Stimulated activated CD4-positive, alpha-beta T cell treated with anti-CD3 and anti-CD28 coated beads, TNF-alpha, amount 100 ng/mL, for 1 hour (primary cell): ENCODE measurements around the gene PTPRM.
"Not testable (repeated sequence)": the region's sequence is repeated elsewhere in the genome, so short reads cannot be mapped to it uniquely, and the experiment has no call there.

ENCODE experiments used
- DNase-seq, 3 donors: peaks; one replicate each; pipeline ENCODE4 v3.0.0-alpha.2; 2020; ENCODE audit warnings: low read depth in 3 of 3, low spot score in 1 of 3

PTPRM gene

GRCh38 chr18:7721532-7721931 is 154.4 kb downstream of the PTPRM start:
- DNase-seq, result no peak

DNA sequence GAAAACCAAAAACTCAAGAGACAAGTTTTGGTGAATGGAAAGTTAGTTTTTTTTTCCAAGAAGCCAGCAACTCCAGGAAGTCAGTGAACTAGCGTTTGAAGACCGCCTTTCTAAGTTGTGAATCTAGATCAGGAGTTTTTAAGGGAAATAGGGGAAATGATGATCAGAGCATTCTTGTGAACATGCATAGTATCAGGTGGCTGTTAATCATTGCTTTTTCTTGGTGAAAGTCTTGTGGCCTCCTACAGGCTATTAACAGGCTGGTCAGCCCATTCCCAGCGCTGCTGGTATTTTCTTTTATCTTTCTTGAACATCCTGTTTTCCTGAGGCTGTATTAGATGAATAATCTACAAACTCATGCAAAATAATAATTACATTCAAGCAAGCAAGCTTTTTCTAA is 155.8 kb downstream of the PTPRM start:
- no peak for DNase-seq

DNA sequence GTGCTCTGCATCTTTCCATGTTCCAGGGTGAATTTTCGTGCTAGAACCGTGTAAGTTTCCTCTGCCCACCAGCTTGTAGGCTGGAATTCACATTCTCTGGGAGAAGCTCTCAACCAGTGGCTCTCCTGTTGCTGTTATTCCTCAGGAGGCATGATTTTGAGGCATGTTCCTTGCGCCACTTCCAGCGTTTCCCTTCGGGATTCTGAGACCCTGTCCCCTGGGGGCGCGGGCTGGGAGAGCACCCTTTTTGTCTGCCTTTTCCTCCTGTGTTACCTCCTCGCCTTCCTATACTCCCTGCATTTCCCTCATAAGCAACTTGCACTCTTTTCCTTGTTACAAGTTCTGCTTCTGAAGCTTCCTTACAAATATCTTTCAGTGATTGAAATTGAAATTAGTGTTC is 156.4 kb downstream of the PTPRM start:
- DNase-seq, result no peak

- DNase-seq, result no peak
Measured at GRCh38 chr18:7725473-7725872, 158.4 kb downstream of the PTPRM start.

DNA sequence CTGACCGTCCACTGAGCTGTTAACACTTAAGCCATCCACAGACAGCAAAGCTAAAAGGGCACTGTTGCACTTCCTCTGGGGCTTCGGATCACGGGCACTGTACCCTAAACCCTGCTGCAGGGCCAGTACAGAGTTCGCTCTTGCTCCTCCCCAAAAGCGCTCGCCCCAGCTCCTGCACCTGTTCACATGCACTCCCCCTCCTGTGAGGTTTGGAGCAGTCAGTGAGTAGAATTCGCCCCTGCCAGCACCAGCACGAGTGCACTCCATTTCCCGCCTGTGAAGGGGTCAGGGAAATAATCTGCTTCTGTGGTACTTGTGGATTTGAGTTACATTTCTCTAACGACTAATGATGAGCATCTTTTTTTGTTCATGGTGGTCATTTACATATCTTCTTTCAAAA is 158.8 kb downstream of the PTPRM start:
- DNase-seq, result no peak

DNA sequence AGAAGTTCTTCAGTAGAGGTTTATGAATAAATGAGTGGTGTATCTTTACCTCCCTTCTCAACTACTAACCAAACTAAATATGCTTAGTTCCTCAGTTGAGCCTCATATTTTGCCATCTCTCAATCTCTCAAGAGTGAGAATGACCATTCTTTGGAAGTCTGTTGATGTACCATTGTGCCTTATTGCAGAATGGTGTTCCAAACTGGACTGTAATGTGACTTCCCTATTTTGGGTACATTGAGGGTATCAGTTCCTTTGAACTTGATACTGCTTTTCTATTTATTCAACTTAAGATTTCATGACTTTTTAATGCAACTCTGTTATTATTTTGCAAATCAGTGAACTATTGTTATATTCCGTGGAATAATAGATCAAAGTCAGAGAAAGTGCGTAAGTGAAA is 159.4 kb downstream of the PTPRM start:
- DNase-seq, result no peak

GRCh38 chr18:7727361-7728076 is 160.4 kb downstream of the PTPRM start:
- no peak for DNase-seq

DNA sequence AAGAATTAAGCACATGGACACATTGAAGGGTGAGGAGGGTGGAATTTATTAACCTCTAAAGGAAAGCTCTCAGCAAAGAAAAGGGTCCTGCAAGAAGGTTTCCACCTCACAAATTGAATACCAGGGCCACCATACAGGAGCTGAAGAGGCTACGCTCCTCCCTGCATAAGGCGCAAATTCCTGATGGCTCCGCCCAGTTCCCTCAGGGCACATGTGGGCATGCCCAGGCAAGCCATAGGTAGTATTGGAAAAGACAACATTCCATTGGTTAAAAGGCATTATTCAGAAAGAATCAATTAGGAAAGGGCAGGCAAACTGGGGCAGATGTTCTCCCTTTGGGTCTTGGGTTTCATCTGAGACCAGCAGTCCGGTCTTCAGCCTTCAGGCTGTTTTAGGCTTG is 161.2 kb downstream of the PTPRM start:
- DNase-seq, result no peak

DNA sequence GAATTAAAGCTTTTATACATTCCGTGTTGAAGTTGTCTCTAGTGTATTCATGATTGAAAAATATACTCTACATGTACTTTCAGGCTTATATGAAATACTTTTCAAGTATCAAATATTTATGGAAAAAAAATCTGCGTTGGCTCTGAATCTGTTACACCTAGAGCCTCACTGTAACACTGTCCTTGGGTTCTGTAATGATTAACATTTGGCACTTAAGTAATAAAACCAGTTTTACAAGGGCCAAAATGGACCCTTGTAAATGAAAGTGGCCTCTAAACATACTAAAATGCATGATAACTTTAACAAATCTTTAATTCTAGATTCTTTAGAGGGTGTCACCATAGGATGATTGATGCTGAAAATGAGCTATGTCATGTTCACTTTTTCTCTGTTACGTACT is 162.8 kb downstream of the PTPRM start:
- no peak for DNase-seq

DNA sequence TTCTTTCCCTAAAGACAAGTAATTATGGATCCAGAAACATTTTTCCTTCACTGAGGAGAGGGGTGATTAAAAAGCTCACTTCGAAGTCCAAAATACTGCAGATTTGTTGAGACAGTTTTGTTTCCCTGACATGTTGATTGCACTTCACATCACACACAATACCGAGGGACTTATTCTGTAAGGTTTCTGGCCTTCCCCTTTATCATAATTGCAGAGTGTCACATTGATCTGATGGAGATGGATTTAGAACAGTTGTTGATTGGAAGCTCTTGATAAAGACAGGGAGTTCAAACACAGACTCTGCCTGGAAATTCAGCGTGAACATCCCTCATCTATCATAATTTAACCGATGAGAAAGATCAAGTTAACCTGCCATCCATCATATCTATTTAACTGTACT is 163.6 kb downstream of the PTPRM start:
- no peak for DNase-seq

DNA sequence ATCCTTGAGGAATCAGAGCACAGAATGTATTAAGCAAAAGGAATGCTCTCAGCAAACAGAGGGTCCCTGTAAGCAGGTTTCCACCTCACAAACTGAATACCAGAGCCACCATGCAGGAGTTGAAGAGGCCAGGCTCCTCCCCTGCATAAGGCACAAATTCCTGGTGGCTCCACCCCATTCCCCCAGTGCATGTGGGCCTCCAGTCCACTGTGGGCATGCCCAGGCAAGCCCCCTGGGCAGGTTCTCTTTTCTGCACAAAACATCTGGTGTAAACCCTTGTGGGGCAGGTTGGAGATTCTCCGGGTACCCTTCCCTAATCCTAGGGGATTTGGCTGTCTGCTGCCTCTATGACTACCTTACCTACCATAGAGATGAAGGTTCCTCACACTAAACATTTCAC is 166.5 kb downstream of the PTPRM start:
- no peak for DNase-seq

DNA sequence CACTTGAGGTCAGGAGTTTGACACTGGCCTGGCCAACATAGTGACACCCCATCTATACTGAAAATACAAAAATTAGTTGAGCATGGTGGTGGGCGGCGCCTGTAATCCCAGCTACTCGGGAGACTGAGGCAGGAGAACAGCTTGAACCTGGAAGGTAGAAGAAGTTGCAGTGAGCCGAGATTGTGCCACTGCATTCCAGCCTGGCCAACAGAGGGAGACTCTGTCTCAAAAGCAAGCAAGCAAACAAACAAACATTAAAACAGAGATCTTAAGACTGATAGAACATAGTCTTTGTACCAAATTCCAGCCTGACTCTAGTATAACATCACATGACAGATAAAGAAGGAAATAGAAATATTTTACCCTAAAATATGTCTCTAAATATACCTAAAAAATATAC is 168.1 kb downstream of the PTPRM start:
- DNase-seq, result no peak

DNA sequence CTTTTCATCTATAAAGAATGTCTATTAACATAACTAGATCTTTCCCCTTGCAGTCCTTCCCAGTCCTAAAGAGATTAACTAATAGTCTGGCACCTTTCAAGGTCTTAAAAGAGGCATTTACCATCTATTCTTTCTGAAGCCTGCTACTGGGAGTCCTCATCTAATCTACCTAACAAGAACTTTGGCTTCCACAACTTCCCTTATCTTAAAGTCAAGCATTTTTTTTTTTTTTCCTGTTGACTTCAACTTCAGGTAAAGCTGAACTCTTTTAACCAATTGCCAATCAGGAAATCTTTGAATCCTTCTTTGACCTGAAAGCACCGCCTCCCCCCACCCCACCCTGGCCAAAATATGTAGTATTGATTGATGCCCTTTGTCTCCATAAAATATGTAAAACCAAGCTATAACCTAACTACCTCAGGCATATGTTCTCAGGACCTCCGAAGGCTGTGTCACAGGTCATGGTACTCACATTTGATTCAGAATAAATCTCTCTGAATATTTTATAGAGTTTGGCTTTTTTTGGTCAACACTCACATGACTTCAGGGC is 168.6 kb downstream of the PTPRM start:
- no peak for DNase-seq

- not testable (repeated sequence) for DNase-seq
Measured at GRCh38 chr18:7736526-7736925, 169.4 kb downstream of the PTPRM start.

DNA sequence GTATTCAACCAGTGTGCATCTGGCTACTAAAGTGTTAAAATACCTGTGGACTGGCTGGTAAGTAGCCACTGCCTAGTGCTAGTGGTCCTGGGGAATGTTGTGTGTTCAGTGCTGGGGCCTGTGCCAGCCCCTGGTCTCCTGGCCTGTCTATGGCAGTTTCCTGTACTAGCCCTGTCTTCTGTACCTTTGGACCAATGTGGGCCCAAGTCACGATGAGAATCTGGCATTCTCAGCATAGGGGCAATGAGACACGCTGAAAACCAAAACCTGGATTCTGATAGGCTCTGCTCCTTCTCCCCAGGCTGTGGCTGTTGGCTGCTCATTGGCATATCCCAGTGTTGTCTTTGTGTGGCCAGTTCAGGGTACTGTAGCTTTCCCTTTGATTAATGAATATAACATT is 170.4 kb downstream of the PTPRM start:
- DNase-seq, result no peak

GRCh38 chr18:7740821-7741220 is 173.7 kb downstream of the PTPRM start:
- DNase-seq, result no peak

DNA sequence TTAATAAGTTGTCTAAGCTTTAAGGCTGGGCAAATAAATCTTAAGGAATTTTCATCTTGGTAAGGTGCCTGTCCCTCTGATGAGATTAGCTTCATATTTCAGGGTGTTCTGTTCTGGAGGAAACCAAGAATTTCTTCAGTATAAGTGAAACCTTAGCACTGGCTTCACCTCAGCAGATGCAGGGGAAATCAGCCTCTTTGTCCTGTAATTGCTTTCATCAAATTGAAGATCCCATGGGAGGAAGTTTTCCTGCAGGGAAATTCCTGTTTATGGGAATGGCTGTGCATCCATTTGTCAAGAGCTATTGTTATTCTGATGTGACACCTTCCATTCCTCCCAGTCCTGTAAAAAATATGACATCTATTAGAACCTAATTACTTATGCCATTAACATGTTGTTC is 174.5 kb downstream of the PTPRM start:
- no peak for DNase-seq

- DNase-seq, result no peak
Measured at GRCh38 chr18:7742224-7742623, 175.1 kb downstream of the PTPRM start.

DNA sequence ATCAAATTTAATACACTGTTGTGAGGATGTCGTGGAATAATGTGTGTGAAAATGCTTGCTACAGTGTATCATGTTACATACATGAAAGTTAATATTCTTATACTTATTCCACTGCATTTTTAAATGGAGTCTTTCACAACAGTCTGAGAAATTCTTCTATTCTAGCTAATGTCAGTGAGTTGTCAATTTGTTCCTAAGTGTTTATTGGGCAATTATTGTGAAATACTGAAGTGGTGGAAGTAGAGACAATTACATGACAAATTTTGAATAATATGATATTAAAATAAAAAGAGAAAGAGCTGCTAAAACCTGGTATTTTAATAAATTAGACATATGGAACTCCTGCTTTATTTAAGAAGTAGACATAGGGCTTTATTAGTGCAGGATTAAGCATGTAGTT is 176.1 kb downstream of the PTPRM start:
- DNase-seq, result no peak

- no peak for DNase-seq
Measured at GRCh38 chr18:7746106-7746505, 179.0 kb downstream of the PTPRM start.

DNA sequence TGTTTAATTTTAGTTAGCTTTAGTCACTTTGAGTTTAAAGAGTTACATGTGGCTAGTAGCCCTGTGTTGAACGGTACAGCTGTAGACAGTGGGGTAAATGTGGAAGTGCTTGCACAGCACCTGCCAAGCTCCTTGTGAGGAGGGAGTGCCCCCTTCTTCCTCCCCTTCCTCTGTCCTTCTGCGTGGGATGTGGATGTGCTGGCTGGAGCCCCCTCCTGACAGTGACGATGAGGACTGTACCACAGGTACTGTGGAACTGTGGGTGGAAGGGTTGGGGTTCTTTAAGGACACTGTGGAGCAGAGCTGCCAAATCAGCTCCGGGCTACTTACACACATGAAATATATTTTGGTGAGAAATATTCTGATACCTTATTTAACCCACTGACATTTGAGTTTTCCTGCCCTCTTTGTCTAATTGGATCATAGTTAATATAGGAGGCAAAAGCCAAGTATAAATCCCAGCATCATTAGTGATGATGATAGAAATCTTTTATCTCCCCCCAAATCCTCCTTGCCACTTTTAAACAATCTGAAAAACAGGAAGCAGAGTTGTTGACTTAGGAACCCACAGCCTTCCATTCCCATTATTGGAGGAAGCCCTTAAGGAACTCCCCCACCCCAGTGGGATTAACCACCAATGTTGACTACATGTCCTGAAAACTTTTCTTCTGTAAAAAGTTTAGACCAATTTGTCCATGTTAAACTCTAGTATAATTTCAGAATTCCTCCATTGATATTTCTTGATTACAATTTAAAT is 181.3 kb downstream of the PTPRM start:
- DNase-seq, result no peak

GRCh38 chr18:7749008-7749405 is 181.9 kb downstream of the PTPRM start:
- no peak for DNase-seq
